Nephron (organoid): ENCODE data around the gene SDC4.

Experiments used
- H3K27ac Mint-ChIP-seq, 3 experiments: 2 replicates each; pipeline ENCODE4 v1.8.0; 2020; ENCODE audit warnings: mixed read lengths in 3 of 3, mild to moderate bottlenecking in 2 of 3, moderate library complexity in 1 of 3
- H3K27me3 Mint-ChIP-seq: 2 replicates; pipeline ENCODE4 v1.8.0; 2021; ENCODE audit warnings: low read depth, mild to moderate bottlenecking, moderate library complexity, mixed read lengths
- H3K36me3 Mint-ChIP-seq: 2 replicates; pipeline ENCODE4 v1.8.0; 2020; ENCODE audit warnings: low read depth, mixed read lengths
- H3K4me1 Mint-ChIP-seq: 2 replicates; pipeline ENCODE4 v1.8.0; 2020; ENCODE audit warnings: mixed read lengths
- H3K4me3 Mint-ChIP-seq, 3 experiments: 2 replicates each; pipeline ENCODE4 v1.8.0; 2020; ENCODE audit warnings: mild to moderate bottlenecking in 3 of 3, mixed read lengths in 3 of 3, moderate library complexity in 2 of 3
- H3K9me3 Mint-ChIP-seq: 2 replicates; pipeline ENCODE4 v1.8.0; 2020; ENCODE audit warnings: mixed read lengths
- CTCF ChIP-seq, 3 experiments: fragments of 200-600 bp; sonication (generic); IDR thresholded peaks; one replicate each; pipeline ENCODE4 v1.5.0; 2021; ENCODE audit warnings: antibody characterized with exemption in 3 of 3; ENCODE audit not compliant: unreplicated experiment in 3 of 3

SDC4 gene

GRCh38 chr20:45390931-45391330 is 42.7 kb upstream of the SDC4 start:
- no peak overlapping the region for H3K27ac Mint-ChIP-seq
- peaks cover 4% of the 10 kb centered on the region for H3K9me3 Mint-ChIP-seq
- TF ChIP-seq CTCF (IDR thresholded peaks at IDR 0.05; ENCODE audit: unreplicated experiment in 3 of 3) = no peak
- peaks cover 16% of the 10 kb centered on the region for H3K36me3 Mint-ChIP-seq
- H3K4me1 Mint-ChIP-seq = no peaks in the 10 kb centered on the region
- no peak overlapping the region for H3K4me3 Mint-ChIP-seq
- H3K27me3 Mint-ChIP-seq = no peaks in the 10 kb centered on the region

- H3K36me3 Mint-ChIP-seq = peaks cover 10% of the 10 kb centered on the region
- no peaks in the 10 kb centered on the region for H3K4me1 Mint-ChIP-seq
- no peak overlapping the region for H3K4me3 Mint-ChIP-seq
- H3K9me3 Mint-ChIP-seq = peaks cover 4% of the 10 kb centered on the region
- H3K27me3 Mint-ChIP-seq = no peaks in the 10 kb centered on the region
- H3K27ac Mint-ChIP-seq = no peak overlapping the region
- TF ChIP-seq CTCF (IDR thresholded peaks at IDR 0.05; ENCODE audit: unreplicated experiment in 3 of 3) = no peak
Measured at GRCh38 chr20:45387274-45387673, 39.0 kb upstream of the SDC4 start.

GRCh38 chr20:45378191-45378590 is 30.0 kb upstream of the SDC4 start, which contains the start of gene TP53TG5:
Gene TP53TG5 (minus strand): TSS chr20:45378325. CDS start chr20:45378236, 89 bp downstream.
- peaks cover 7% of the 10 kb centered on the region for H3K27me3 Mint-ChIP-seq
- H3K36me3 Mint-ChIP-seq = peaks cover 9% of the 10 kb centered on the region
- no peak within 1 kb of the TSS for H3K4me3 Mint-ChIP-seq
- H3K9me3 Mint-ChIP-seq = no peaks in the 10 kb centered on the region
- no peak for TF ChIP-seq CTCF (IDR thresholded peaks at IDR 0.05; ENCODE audit: unreplicated experiment in 3 of 3)
- H3K4me1 Mint-ChIP-seq = peaks cover 4% of the 10 kb centered on the region
- peak within 1 kb of the TSS; percentile 96 to 98 (median 96) for H3K27ac Mint-ChIP-seq

- Mint-ChIP-seq H3K27ac (peak overlapping the region; percentile 96 to 98 (median 96)), H3K27me3 (peaks cover 7% of the 10 kb centered on the region), H3K4me3 (no peak overlapping the region), H3K9me3 (no peaks in the 10 kb centered on the region), H3K36me3 (peaks cover 9% of the 10 kb centered on the region), H3K4me1 (peaks cover 4% of the 10 kb centered on the region)
- TF ChIP-seq CTCF (IDR thresholded peaks at IDR 0.05; ENCODE audit: unreplicated experiment in 3 of 3) = no peak
Measured at GRCh38 chr20:45377269-45377668, 29.0 kb upstream of the SDC4 start.

- peaks cover 4% of the 10 kb centered on the region for H3K36me3 Mint-ChIP-seq
- H3K4me3 Mint-ChIP-seq = no peak overlapping the region
Measured at GRCh38 chr20:45374966-45375365, 26.7 kb upstream of the SDC4 start.

More at GRCh38 chr20:45374966-45375365, 26.7 kb upstream of the SDC4 start:
- Mint-ChIP-seq H3K9me3 (no peaks in the 10 kb centered on the region), H3K27me3 (peaks cover 7% of the 10 kb centered on the region), H3K27ac (peak overlapping the region; percentile 36 to 98 (median 54)), H3K4me1 (peaks cover 4% of the 10 kb centered on the region)
- TF ChIP-seq CTCF (IDR thresholded peaks at IDR 0.05; ENCODE audit: unreplicated experiment in 3 of 3) = no peak
